HepG2 (cell line): ENCODE results near the gene C4orf33. TPM values are rescaled to one million over a fixed set of nuclear protein-coding genes. Genes with fewer than 3 reads are reported as not detected.

Source experiments
- ATAC-seq: fragments of 200-7000 bp; cut with Tn5 transposase; 3 replicates; pipeline ENCODE4 v1.9.1; 2020; ENCODE audit warnings: mild to moderate bottlenecking, moderate library complexity
- BruUV-seq: library from RNA; stranded (reverse); fragments of 400-500 nt; replicated peaks from 2 replicates; lab custom pipeline; 2021; lab: Mats Ljungman, UMichigan
- CTCF ChIA-PET: fragments of 300-600 bp; formaldehyde crosslinking; extraction: SDS; loops from one replicate; lab custom pipeline; 2021; ENCODE audit warnings: low total read pairs, inconsistent platforms, low intra/inter-chr PET ratio; lab: Yijun Ruan, JAX
- POLR2A ChIA-PET: fragments of 350-600 bp; sonication (Branson Sonifier 250); formaldehyde crosslinking; loops from one replicate; lab custom pipeline; 2020; ENCODE audit warnings: antibody characterized with exemption, inconsistent platforms; lab: Yijun Ruan, JAX
- DNase-seq: peaks from one replicate; pipeline ENCODE4 v3.0.0-alpha.2; 2015; ENCODE audit warnings: low spot score
- FAIRE-seq: peaks from 3 replicates; lab custom pipeline; 2011; peaks lifted over from hg19 to GRCh38; lab: Jason Lieb, UNC
- H2AFZ ChIP-seq: one replicate; pipeline ENCODE4 v1.6.1; 2011; ENCODE audit warnings: low read length, inconsistent platforms
- H3K27ac ChIP-seq: fragments of 300-600 bp; 3 replicates; pipeline ENCODE4 v1.8.0; 2011; ENCODE audit warnings: mixed run types, mild to moderate bottlenecking, mixed read lengths, low read length, inconsistent platforms; ENCODE audit not compliant: insufficient read depth; ENCODE audit errors: extremely low read length
- H3K27me3 ChIP-seq, 2 experiments: fragments of 200-600 bp in 1 of 2; 2 replicates in 1 of 2; 3 replicates in 1 of 2; pipeline versions ENCODE4 v1.6.0 to v1.8.0; 2011; ENCODE audit warnings: low read length in 2 of 2, mild to moderate bottlenecking in 2 of 2, moderate library complexity in 2 of 2, inconsistent platforms in 1 of 2; ENCODE audit not compliant: insufficient read depth in 2 of 2, control insufficient read depth in 1 of 2
- H3K36me3 ChIP-seq, 2 experiments: fragments of 200-600 bp in 1 of 2; replicated peaks in 1 of 2; 2 replicates in 1 of 2; 3 replicates in 1 of 2; pipeline versions ENCODE4 v1.5.1 to v1.8.0; 2011; ENCODE audit warnings: low read length in 2 of 2, inconsistent platforms in 1 of 2; ENCODE audit not compliant: insufficient read depth in 2 of 2, control insufficient read depth in 1 of 2
- H3K4me1 ChIP-seq: 2 replicates; pipeline ENCODE4 v1.5.1; 2012; ENCODE audit warnings: low read length, inconsistent platforms; ENCODE audit not compliant: insufficient read depth
- H3K4me2 ChIP-seq: 2 replicates; pipeline ENCODE4 v1.6.0; 2011; ENCODE audit warnings: low read depth, low read length, inconsistent platforms
- H3K4me3 ChIP-seq, 3 experiments: fragments of 200-600 bp in 1 of 3; sonication (generic), shearing (Covaris generic) in 1 of 3; replicated peaks in 1 of 3; 2 replicates each; pipeline ENCODE4 v1.5.1; 2011 to 2016; ENCODE audit warnings: low read length in 3 of 3, inconsistent platforms in 2 of 3, low read depth in 2 of 3, mild to moderate bottlenecking in 2 of 3, control low read depth in 1 of 3, mixed read lengths in 1 of 3; ENCODE audit not compliant: insufficient read depth in 1 of 3
- H3K79me2 ChIP-seq: one replicate; pipeline ENCODE4 v1.6.1; 2011; ENCODE audit warnings: low read length, inconsistent platforms; ENCODE audit not compliant: insufficient read depth
- H3K9ac ChIP-seq: 2 replicates; pipeline ENCODE4 v1.6.0; 2011; ENCODE audit warnings: mild to moderate bottlenecking, low read depth, low read length, inconsistent platforms; ENCODE audit not compliant: insufficient read depth
- H3K9me3 ChIP-seq: 2 replicates; pipeline ENCODE4 v1.5.1; 2012; ENCODE audit warnings: mild to moderate bottlenecking, low read length
- H4K20me1 ChIP-seq: 2 replicates; pipeline ENCODE4 v1.6.0; 2011; ENCODE audit warnings: inconsistent platforms, mild to moderate bottlenecking, low read length, moderate library complexity; ENCODE audit not compliant: insufficient read depth
- ATF7-NPFF ChIP-seq: sonication (generic); formaldehyde crosslinking; IDR thresholded peaks from 2 replicates; pipeline ENCODE4 v1.8.1; 2023; ENCODE audit warnings: mild to moderate bottlenecking, low read depth, missing genetic modification reagents, moderate library complexity
- GTF3A ChIP-seq: sonication (generic); formaldehyde crosslinking; conservative IDR thresholded peaks from 2 replicates; pipeline ENCODE4 v1.4.0; 2020; ENCODE audit warnings: mild to moderate bottlenecking, missing genetic modification reagents
- HNRNPLL ChIP-seq: fragments of 200-400 bp; formaldehyde crosslinking; IDR thresholded peaks from 2 replicates; pipeline ENCODE4 v1.6.1; 2017; ENCODE audit warnings: mild to moderate bottlenecking, low read depth, low read length; ENCODE audit not compliant: poor library complexity, severe bottlenecking
- IRF1 ChIP-seq: sonication (generic); formaldehyde crosslinking; IDR thresholded peaks from 2 replicates; pipeline ENCODE4 v1.4.0; 2020; ENCODE audit warnings: low read depth, mild to moderate bottlenecking, missing genetic modification reagents
- KLF12 ChIP-seq: sonication (generic); formaldehyde crosslinking; IDR thresholded peaks from 2 replicates; pipeline ENCODE4 v1.4.0; 2020; ENCODE audit warnings: missing genetic modification reagents, borderline replicate concordance
- MBNL3 ChIP-seq: fragments of 250-450 bp; sonication (Bioruptor Pico); conservative IDR thresholded peaks from 2 replicates; pipeline ENCODE4 v1.8.0; 2022; ENCODE audit warnings: mild to moderate bottlenecking, inconsistent platforms
- RFXANK ChIP-seq: IDR thresholded peaks from 2 replicates; pipeline ENCODE4 v1.6.1; 2016
- SMAD9 ChIP-seq: sonication (generic); formaldehyde crosslinking; IDR thresholded peaks from 2 replicates; pipeline ENCODE4 v1.5.1; 2020; ENCODE audit warnings: mild to moderate bottlenecking, missing genetic modification reagents
- SOX5 ChIP-seq: IDR thresholded peaks from 2 replicates; pipeline ENCODE4 v1.6.1; 2016; ENCODE audit warnings: borderline replicate concordance
- TCF12 ChIP-seq, 2 experiments: fragments of 450-650 bp in 1 of 2; sonication (generic) in 1 of 2; formaldehyde crosslinking in 1 of 2; IDR thresholded peaks; 2 replicates each; pipeline versions ENCODE4 v1.6.1 to v1.8.0; 2017 to 2022; ENCODE audit warnings: antibody characterized with exemption in 1 of 2, mild to moderate bottlenecking in 1 of 2, missing genetic modification reagents in 1 of 2, moderate library complexity in 1 of 2
- THRA ChIP-seq: sonication (generic); formaldehyde crosslinking; IDR thresholded peaks from 2 replicates; pipeline ENCODE4 v1.4.0; 2020; ENCODE audit warnings: missing genetic modification reagents, borderline replicate concordance
- ZBTB43 ChIP-seq: sonication (generic); formaldehyde crosslinking; conservative IDR thresholded peaks from 2 replicates; pipeline ENCODE4 v1.4.0; 2020; ENCODE audit warnings: missing genetic modification reagents
- ZKSCAN8 ChIP-seq: IDR thresholded peaks from 2 replicates; pipeline ENCODE4 v1.6.1; 2016; ENCODE audit warnings: borderline replicate concordance, missing genetic modification reagents, missing compliant biosample characterization
- ZNF282 ChIP-seq: fragments of 450-650 bp; IDR thresholded peaks from 2 replicates; pipeline ENCODE4 v1.6.1; 2018; ENCODE audit not compliant: partially characterized antibody
- ZNF296 ChIP-seq: sonication (generic); formaldehyde crosslinking; conservative IDR thresholded peaks from 2 replicates; pipeline ENCODE4 v1.5.0; 2020; ENCODE audit warnings: mild to moderate bottlenecking, missing genetic modification reagents
- ZNF367 ChIP-seq: sonication (generic); formaldehyde crosslinking; IDR thresholded peaks from 2 replicates; pipeline ENCODE4 v1.4.0; 2020; ENCODE audit warnings: missing genetic modification reagents, borderline replicate concordance
- ZNF678 ChIP-seq: sonication (generic); formaldehyde crosslinking; IDR thresholded peaks from 2 replicates; pipeline ENCODE4 v1.4.0; 2020; ENCODE audit warnings: mild to moderate bottlenecking, missing genetic modification reagents
- ZNF781 ChIP-seq: sonication (generic); formaldehyde crosslinking; IDR thresholded peaks from 2 replicates; pipeline ENCODE4 v1.5.1; 2020; ENCODE audit warnings: borderline replicate concordance, mild to moderate bottlenecking, missing genetic modification reagents; ENCODE audit errors: not compliant biosample characterization
- in situ Hi-C: cut with HindIII; loops from 2 replicates; pipeline ENCODE4 v1.10.0; 2017; ENCODE audit warnings: low pct_unique_long_range_greater_than_20kb; ENCODE audit not compliant: extremely low pct_ligation_motif_present
- intact Hi-C: fragments of 100-400 bp; cut with micrococcal nuclease; formaldehyde crosslinking; loops from one replicate; pipeline ENCODE4 v1.10.0; 2022; ENCODE audit not compliant: unreplicated experiment
- polyA plus RNA-seq, 8 experiments: library from polyadenylated mRNA; depleted of rRNA in 3 of 8; stranded (reverse) in 7 of 8; unstranded in 1 of 8; fragments of >200 nt; fragmentation: Illumina TruSeq in 4 of 8; extraction: Trizol in 4 of 8; gene quantifications; 2 replicates each; pipeline versions ENCODE4 v1.2.1 to v1.2.3, GENCODE V29; 2011 to 2016; ENCODE audit warnings: low read depth in 4 of 8, missing spikeins in 1 of 8, mixed read lengths in 1 of 8; ENCODE audit not compliant: insufficient read depth in 1 of 8
- total RNA-seq, 5 experiments: library from RNA; depleted of rRNA; stranded (reverse); fragments of >200 nt; fragmentation: Illumina TruSeq; extraction: Trizol; gene quantifications; 2 replicates each; pipeline ENCODE4 v1.2.3, GENCODE V29; 2016; ENCODE audit warnings: low read depth in 1 of 5
- TF ChIP-seq, protein P1 (sequence below): sonication (generic); formaldehyde crosslinking; IDR thresholded peaks from 2 replicates; pipeline ENCODE4 v1.9.0; 2021; ENCODE audit warnings: missing genetic modification reagents, borderline replicate concordance
- TF ChIP-seq, protein P2 (sequence below): IDR thresholded peaks from 2 replicates; pipeline ENCODE4 v1.6.1; 2012; ENCODE audit warnings: low read depth, low read length, improper control_type of control experiment

C4orf33 gene
- total and polyA plus RNA-seq, 2 of the 13 experiments (the other 11 are each of a cell fraction or from before 2014, with no cell fraction given): 2.8 to 3.3 TPM

- intact Hi-C loops (no loop called here), in situ Hi-C loops (no loop called here)
- CTCF ChIA-PET: no interaction called here
- Histone ChIP-seq H2AFZ (no peak overlapping the region), H3K4me1 (no peaks in the 10 kb centered on the region), H3K4me3 (no peak overlapping the region), H4K20me1 (no peaks in the 10 kb centered on the region), H3K9me3 (no peaks in the 10 kb centered on the region; the same call in 1 of the 2 replicates), H3K27ac (no peak overlapping the region), H3K36me3 (peaks cover 1 to 12% of the 10 kb centered on the region in 2 experiments; a peak in 4 of 5 replicates), H3K9ac (no peak overlapping the region), H3K4me2 (no peak overlapping the region), H3K27me3 (no peaks in the 10 kb centered on the region), H3K79me2 (no peaks in the 10 kb centered on the region)
- ATAC-seq (no peak), FAIRE-seq (no peak), DNase-seq (no peak)
- POLR2A ChIA-PET: no interaction called here
- no TSS peak for BruUV-seq
- TF ChIP-seq ZNF781 (CRISPR knock-in tag) (no peak), ZNF296 (CRISPR knock-in tag) (no peak), SMAD9 (CRISPR knock-in tag) (no peak), ZNF678 (CRISPR knock-in tag) (no peak), GTF3A (CRISPR knock-in tag) (no peak), ZBTB43 (CRISPR knock-in tag) (no peak), ATF7-NPFF (CRISPR knock-in tag) (no peak), ZNF367 (CRISPR knock-in tag) (no peak), IRF1 (CRISPR knock-in tag) (no peak), RFXANK (CRISPR knock-in tag) (no peak), HNRNPLL (no peak), TCF12 (IDR thresholded peaks at IDR 0.05) (no peak), TCF12 (CRISPR knock-in tag; IDR thresholded peaks at IDR 0.05) (no peak), MBNL3 (CRISPR knock-in tag) (no peak), KLF12 (CRISPR knock-in tag) (no peak), THRA (CRISPR knock-in tag) (no peak), ZKSCAN8 (CRISPR knock-in tag) (no peak), SOX5 (CRISPR knock-in tag) (no peak), ZNF282 (no peak)
- TF ChIP-seq, protein P1, sequence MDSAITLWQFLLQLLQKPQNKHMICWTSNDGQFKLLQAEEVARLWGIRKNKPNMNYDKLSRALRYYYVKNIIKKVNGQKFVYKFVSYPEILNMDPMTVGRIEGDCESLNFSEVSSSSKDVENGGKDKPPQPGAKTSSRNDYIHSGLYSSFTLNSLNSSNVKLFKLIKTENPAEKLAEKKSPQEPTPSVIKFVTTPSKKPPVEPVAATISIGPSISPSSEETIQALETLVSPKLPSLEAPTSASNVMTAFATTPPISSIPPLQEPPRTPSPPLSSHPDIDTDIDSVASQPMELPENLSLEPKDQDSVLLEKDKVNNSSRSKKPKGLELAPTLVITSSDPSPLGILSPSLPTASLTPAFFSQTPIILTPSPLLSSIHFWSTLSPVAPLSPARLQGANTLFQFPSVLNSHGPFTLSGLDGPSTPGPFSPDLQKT: no peak
- TF ChIP-seq, protein P2, sequence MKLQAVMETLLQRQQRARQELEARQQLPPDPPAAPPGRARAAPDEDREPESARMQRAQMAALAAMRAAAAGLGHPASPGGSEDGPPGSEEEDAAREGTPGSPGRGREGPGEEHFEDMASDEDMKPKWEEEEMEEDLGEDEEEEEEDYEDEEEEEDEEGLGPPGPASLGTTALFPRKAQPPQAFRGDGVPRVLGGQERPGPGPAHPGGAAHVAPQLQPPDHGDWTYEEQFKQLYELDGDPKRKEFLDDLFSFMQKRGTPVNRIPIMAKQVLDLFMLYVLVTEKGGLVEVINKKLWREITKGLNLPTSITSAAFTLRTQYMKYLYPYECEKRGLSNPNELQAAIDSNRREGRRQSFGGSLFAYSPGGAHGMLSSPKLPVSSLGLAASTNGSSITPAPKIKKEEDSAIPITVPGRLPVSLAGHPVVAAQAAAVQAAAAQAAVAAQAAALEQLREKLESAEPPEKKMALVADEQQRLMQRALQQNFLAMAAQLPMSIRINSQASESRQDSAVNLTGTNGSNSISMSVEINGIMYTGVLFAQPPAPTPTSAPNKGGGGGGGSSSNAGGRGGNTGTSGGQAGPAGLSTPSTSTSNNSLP: no peak
Observed at GRCh38 chr4:129077326-129077725, 18.6 kb upstream of the C4orf33 start.
